ENCODE measurements around the gene ITGAD. TPM values are rescaled to one million over a fixed set of nuclear protein-coding genes. Genes with fewer than 3 reads are reported as not detected.

ITGAD gene
- total RNA-seq, 1 donor from 2014 or later: not detected

DNA sequence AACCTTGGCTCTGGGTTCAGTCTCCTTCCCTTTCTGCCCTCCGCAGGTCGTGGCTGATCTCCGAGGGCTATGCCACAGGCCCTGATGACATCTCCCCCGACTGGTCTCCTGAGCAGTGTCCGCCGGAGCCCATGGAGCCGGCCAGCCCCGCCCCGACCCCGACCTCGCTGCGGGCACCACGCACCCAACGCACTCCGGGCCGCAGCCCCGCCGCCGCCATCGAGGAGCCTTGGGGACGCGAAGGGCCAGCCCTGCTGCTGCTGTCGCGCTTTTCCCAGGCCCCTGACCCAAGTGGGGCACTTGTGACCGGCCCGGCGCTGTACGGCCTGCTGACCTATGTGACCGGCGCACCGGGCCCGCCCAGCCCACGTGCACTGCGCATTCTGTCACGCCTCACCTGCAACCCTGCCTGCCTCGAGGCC, 71.2 kb downstream of the ITGAD start:
- no peak overlapping the region for H3K4me3 ChIP-seq
- H3K27me3 ChIP-seq: no peaks in the 10 kb centered on the region
- TF ChIP-seq POLR2A (IDR thresholded peaks at IDR 0.05) (no peak), POLR2AphosphoS5 (IDR thresholded peaks at IDR 0.05; ENCODE audit: insufficient read depth in 1 of 2, low read depth in 1 of 2) (no peak)
- TF ChIP-seq, protein P1, sequence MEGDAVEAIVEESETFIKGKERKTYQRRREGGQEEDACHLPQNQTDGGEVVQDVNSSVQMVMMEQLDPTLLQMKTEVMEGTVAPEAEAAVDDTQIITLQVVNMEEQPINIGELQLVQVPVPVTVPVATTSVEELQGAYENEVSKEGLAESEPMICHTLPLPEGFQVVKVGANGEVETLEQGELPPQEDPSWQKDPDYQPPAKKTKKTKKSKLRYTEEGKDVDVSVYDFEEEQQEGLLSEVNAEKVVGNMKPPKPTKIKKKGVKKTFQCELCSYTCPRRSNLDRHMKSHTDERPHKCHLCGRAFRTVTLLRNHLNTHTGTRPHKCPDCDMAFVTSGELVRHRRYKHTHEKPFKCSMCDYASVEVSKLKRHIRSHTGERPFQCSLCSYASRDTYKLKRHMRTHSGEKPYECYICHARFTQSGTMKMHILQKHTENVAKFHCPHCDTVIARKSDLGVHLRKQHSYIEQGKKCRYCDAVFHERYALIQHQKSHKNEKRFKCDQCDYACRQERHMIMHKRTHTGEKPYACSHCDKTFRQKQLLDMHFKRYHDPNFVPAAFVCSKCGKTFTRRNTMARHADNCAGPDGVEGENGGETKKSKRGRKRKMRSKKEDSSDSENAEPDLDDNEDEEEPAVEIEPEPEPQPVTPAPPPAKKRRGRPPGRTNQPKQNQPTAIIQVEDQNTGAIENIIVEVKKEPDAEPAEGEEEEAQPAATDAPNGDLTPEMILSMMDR (IDR thresholded peaks at IDR 0.05): no peak
- H3K9me3 ChIP-seq: no peaks in the 10 kb centered on the region
- intact Hi-C loops (cut with DNase I): no loop called here
- no peak for DNase-seq (ENCODE audit: extremely low spot score in 2 of 2)
- no peak overlapping the region for H3K27ac ChIP-seq
- peaks cover 0 to 54% of the 10 kb centered on the region in 2 donors for H3K36me3 ChIP-seq
- peaks cover 12% of the 10 kb centered on the region for H3K4me1 ChIP-seq

DNA sequence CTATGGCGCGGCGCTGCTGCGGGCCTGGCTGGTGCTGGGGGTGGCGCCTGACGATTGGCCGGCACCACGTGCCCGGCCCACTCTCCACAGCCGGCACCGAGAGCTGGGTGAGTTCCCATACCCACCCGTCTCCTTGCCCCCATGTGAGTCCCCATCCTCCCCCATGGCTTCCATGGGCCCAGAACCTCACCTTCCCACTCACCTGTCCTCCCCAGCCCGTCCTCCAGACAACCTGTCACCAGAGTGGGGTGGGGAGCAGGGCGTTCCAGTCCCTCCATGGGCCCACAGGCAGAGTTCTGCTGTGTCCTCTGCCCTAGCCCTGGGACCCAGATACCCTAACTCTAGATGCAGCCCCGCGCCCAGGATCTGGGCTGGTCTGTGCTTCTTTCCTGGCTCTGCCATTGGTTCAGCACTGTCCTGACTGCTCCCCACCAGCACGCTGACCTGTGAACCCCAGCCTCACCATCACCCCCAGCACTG, 71.7 kb downstream of the ITGAD start:
- H3K4me3 ChIP-seq: no peak overlapping the region
- TF ChIP-seq, protein P1 (IDR thresholded peaks at IDR 0.05): no peak
- TF ChIP-seq POLR2AphosphoS5 (IDR thresholded peaks at IDR 0.05; ENCODE audit: insufficient read depth in 1 of 2, low read depth in 1 of 2) (no peak), POLR2A (IDR thresholded peaks at IDR 0.05) (no peak)
- no peaks in the 10 kb centered on the region for H3K27me3 ChIP-seq
- H3K36me3 ChIP-seq: peaks cover 0 to 54% of the 10 kb centered on the region in 2 donors
- no peaks in the 10 kb centered on the region for H3K9me3 ChIP-seq
- intact Hi-C loops (cut with DNase I): no loop called here
- DNase-seq (ENCODE audit: extremely low spot score in 2 of 2): no peak
- peaks cover 12% of the 10 kb centered on the region for H3K4me1 ChIP-seq
- no peak overlapping the region for H3K27ac ChIP-seq

DNA sequence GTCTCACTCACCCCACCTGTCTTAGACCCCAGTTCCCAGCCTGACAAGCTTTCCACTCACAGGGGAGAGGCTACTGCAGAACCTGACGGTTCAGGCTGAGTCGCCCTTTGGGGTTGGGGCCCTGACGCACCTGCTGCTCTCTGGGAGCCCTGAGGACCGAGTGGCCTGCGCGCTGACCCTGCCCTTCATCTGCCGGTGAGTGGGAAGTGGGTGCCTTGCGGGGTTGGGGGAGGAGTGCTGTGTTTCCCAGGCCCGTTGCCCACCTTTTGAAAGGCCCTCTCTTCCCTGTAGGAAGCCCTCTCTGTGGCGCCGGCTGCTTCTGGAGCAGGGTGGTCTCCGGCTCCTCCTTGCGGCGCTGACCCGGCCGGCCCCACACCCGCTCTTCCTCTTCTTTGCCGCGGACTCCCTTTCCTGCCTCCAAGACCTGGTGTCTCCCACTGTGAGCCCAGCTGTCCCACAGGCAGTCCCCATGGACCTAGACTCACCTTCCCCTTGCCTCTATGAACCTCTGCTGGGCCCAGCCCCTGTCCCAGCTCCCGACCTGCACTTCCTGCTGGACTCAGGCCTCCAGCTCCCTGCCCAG, 72.7 kb downstream of the ITGAD start:
- Histone ChIP-seq H3K27ac (no peak overlapping the region), H3K36me3 (peaks cover 0 to 54% of the 10 kb centered on the region in 2 donors), H3K4me3 (no peak overlapping the region), H3K9me3 (no peaks in the 10 kb centered on the region), H3K27me3 (no peaks in the 10 kb centered on the region), H3K4me1 (peaks cover 5% of the 10 kb centered on the region)
- intact Hi-C loops (cut with DNase I): no loop called here
- no peak for DNase-seq (ENCODE audit: extremely low spot score in 2 of 2)
- TF ChIP-seq POLR2A (IDR thresholded peaks at IDR 0.05): no peak
- TF ChIP-seq POLR2AphosphoS5 (IDR thresholded peaks at IDR 0.05; ENCODE audit: insufficient read depth in 1 of 2, low read depth in 1 of 2): no peak
- TF ChIP-seq, protein P1 (IDR thresholded peaks at IDR 0.05): no peak

DNA sequence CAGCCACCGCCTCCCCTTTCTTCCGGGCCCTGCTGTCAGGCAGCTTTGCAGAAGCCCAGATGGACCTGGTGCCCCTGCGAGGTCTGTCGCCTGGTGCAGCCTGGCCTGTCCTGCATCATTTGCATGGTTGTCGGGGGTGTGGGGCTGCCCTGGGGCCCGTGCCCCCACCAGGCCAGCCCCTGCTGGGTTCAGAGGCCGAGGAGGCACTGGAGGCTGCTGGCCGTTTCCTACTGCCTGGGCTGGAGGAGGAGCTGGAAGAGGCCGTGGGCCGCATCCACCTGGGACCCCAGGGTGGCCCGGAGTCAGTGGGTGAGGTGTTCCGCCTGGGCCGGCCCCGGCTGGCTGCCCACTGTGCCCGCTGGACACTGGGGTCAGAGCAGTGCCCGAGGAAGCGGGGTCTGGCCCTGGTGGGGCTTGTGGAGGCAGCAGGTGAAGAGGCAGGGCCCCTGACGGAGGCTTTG, 73.3 kb downstream of the ITGAD start:
- Histone ChIP-seq H3K27me3 (no peaks in the 10 kb centered on the region), H3K9me3 (no peaks in the 10 kb centered on the region), H3K4me3 (no peak overlapping the region), H3K4me1 (peaks cover 8% of the 10 kb centered on the region), H3K36me3 (peaks cover 0 to 54% of the 10 kb centered on the region in 2 donors), H3K27ac (no peak overlapping the region)
- TF ChIP-seq, protein P1 (IDR thresholded peaks at IDR 0.05): no peak
- TF ChIP-seq POLR2A (IDR thresholded peaks at IDR 0.05) (no peak), POLR2AphosphoS5 (IDR thresholded peaks at IDR 0.05; ENCODE audit: insufficient read depth in 1 of 2, low read depth in 1 of 2) (no peak)
- DNase-seq (ENCODE audit: extremely low spot score in 2 of 2): no peak
- intact Hi-C loops (cut with DNase I): no loop called here

DNA sequence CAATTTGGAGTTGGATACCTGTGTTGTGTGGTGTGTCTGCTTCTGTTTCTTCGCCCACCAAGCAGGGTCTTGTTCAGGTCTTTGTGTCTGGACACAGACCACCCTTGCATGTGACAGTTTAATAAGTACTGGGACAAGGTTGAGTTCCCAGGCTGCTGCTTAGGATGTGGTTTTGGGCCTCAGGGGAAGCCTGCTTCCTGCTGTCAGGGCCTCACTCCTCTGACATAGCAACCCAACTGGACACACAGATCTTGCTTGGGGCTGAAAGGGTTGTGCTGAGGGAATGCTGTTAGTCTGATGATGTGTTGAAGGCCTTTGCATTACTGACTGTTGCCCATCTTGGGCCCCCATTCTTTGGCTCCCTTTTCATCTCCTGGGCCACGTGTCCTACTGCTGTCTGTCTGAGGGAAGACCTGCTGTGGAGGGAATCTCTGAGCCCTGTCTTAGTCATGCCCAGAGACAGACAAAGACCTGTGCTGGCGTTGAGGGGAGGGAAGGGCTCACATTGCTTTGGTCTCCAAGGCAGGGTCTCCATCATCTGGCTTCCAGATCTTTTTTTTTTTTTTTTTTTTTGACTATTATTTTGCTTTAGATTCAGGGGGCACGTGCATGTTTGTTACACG, 74.1 kb downstream of the ITGAD start:
- Histone ChIP-seq H3K27ac (no peak overlapping the region), H3K9me3 (no peaks in the 10 kb centered on the region), H3K36me3 (peaks cover 0 to 47% of the 10 kb centered on the region in 2 donors), H3K4me3 (no peak overlapping the region), H3K4me1 (peaks cover 13% of the 10 kb centered on the region), H3K27me3 (no peaks in the 10 kb centered on the region)
- TF ChIP-seq POLR2AphosphoS5 (IDR thresholded peaks at IDR 0.05; ENCODE audit: insufficient read depth in 1 of 2, low read depth in 1 of 2): no peak
- TF ChIP-seq, protein P1 (IDR thresholded peaks at IDR 0.05): no peak
- no peak for DNase-seq (ENCODE audit: extremely low spot score in 2 of 2)
- intact Hi-C loops (cut with DNase I): no loop called here
